Endothelial cell of hepatic sinusoid (primary cell): ENCODE data around the gene ID3.
"Not testable (repeated sequence)": the region's sequence is repeated elsewhere in the genome, so short reads cannot be mapped to it uniquely, and the experiment has no call there.

ENCODE experiments used
- in situ Hi-C: cut with HindIII; loops from 2 replicates; pipeline ENCODE4 v1.10.0; 2017; ENCODE audit warnings: low sequenced_read_pairs

Gene ID3

DNA sequence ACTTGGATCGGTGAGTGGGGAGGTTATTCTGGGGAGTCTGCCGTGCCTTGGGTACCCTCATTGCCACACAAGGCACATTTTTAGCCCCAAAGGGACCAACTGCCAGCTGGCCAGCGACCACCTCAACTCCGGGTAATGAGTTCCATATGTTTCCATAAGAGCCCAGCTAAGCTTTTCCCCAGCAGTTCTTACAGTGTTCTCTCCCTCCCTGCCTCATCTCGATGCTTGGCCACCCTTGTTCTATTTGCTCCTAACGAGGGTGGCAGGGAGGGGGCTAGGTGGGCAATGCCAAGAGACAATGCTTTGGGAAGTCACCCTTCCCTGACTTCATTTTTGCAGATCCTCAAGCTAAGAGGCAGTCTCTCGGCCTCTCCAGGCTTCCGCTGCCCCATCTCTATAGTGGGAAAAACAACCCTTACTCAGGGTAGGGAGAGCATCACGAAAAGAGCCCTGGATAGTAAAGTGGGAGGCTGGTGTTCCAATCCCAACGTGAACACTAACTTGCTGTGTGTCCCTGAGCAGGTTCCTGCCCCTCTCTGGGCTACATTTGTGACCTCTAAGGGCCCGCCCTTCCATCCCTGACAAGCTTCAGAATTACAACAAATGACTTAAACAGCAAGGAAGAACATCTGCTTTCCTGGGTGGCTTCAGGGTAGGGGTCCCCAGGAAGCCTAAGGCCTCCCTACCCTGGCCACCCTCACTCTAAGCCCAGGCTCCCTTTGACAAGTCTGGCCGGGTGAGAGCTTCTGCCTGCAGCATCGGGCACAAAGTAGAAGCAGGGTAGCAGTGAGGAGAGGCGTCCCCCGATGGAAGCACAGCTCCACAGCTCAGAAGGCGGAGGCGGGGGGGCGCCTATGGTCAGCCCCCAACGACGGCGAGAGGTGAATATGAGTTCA is 5.8 kb downstream of the ID3 start:
- in situ Hi-C loops, result loop anchor here (5.0 kb wide), 2 partner anchors 56 to 84 kb away; no protein-coding TSS in a partner anchor

DNA sequence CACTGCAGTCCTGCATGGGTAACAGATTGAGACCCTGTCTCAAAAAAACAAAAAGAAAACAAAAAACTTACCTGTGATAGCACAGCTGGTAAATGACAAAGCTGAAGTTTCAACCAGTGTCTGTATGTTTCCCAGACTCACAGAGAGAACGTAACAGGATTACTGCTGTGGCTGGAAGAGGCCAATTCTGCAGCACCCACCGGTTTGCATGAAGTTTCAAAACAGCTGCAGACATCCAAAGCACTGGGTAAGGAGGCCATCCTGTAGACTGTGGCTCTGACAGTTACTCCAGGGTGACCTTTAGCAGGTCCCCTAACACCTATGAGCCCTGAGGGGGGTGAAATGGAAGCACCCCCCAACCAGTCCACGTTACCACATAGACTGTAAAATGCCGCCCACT is 7.5 kb downstream of the ID3 start:
- in situ Hi-C loops, result loop anchor here (5.0 kb wide), 2 partner anchors 55 to 85 kb away; no protein-coding TSS in a partner anchor

DNA sequence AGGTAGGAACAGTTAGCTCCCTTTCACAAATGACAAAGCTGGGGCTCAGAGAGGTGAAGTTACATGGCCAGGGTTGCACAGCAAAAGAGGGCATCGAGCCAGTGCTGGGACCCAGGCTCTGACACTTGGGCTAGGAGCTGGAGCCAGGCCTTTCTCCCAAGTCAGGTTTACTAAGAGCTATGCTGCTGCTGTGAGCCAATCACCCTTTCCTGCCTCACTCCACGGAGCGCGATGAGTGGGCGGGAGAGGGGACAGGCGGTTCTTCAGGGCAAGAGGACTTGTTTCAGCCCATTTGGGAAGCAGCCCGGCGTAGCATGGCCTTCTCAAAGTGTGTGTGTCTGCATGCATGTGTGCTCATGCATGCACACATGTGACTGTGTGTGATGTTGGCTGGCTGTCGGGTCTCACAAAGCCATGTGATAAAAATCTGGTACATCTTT is 10.6 kb downstream of the ID3 start:
- in situ Hi-C loops, result no loop called here

DNA sequence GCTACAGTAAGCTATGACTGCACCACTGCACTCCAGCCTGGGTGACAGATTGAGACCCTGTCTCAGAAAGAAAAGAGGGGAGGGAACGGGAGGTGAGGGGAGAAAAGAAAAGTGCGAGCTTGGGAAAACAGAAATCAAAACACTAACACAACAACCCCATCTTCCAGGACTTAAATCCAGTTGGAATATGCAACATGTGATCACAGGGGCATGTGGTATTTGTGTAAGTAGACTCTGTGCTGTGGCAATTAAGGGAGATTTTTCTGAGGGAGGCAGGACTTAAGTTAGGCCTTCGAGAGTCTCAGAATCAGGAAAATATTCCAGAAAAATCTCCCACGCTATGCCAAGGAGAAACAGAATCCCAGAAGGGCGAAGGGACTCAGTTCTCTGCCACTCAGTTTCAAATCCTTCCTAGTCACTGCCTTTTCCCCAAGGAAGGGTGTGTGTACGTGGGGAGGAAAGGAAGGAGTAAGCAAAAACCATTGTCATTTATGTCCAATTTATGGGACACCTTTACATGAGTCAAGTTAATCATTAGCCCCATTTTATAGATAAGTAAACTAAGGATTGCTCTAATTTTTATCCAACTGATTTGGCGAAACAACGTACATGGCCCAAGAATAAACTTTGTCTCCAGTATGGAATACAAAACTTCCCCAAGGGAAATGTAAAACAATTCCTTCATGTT is 12.3 kb downstream of the ID3 start:
- in situ Hi-C loops, result no loop called here

DNA sequence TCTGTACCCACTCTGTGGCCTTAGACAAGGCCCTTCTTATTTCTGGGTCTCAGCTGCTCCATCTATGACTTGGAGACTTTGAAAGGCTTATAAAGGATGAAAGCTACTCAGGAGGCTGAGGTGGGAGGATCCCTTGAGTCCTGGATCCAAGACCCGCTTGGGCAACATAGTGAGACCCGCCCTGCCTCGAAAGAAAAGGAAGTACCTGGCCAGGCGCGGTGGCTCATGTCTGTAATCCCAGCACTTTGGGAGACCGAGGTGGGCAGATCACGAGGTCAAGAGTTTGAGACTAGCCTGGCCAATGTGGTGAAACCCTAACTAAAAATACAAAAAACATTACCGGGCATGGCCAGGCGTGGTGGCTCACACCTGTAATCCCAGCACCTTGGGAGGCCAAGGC is 13.4 kb downstream of the ID3 start:
- in situ Hi-C loops, result no loop called here

DNA sequence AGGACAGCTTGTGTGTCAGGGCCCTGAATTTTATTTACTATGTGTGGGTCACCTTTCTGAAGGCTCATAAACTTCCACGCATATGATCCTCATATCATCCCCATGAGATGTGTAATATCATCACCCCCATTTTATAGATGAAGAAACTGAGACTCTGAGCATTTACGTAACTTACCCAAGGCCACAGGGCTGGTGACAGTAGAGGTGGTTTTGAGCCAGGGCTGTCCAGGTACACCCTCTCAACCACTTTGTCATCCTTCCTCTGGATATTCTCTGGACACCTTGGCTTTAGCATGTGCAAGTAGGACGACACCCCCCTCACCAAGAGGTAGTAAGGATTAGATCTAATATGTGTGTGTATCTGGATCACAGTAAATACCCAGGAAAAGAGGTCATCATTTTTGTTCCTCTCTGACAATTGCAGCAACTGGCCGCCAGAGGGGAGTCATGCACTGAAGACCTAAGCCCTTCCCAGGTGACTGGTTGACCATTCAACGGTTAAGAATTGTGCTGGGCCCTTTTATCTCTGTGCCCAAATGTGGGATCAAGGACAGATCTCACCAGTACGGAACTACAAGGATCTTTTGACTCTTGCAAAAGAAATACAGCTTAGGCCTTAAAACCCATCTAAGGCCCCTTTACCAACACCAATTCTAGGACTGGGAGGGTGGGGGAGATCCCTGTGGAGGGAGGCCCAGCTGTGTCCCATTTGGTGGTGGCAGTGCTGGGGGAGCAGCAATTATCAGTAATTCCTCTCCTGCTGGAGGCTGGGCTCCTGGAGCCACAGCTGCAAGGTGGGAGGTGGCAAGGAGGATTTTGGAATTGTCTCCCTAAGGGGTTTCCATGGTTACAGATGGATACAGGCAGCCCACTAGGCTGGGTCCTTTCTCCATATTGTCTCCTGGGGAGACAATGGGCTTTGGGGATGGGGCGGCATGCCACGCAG is 14.6 kb downstream of the ID3 start:
- in situ Hi-C loops, result no loop called here

DNA sequence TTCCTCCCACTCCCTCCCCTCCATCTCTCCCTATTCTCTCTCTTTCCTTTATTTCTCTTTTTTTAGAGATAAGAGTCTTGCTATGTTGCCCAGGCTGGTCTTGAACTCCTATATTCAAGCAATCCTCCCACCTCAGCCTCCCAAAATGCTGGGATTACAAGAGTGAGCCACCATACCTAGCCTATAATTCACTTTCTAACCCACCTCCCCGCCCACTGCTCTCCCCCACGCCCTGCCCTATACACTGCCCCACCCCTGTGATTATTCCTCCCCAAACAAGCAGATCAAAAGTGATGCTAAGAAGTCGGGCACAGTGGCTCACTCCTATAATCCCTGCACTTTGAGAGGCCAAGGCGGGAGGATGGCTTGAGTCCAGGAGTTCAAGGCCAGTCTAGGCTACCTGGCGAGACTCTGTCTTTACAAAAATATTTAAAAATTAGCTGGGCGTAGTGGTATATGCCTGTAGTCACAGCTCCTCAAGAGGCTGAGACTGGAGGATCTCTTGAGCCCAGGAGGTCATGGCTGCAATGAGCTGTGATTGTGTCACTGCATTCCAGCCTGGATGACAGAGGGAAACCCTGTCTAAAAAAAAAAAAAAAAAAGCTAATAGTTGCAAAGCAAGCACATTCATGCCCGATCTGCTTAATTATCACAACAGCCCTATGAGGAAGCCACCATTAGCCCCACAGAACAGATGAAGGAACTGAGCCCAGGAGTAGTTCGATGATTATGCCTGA is 15.4 kb downstream of the ID3 start:
- in situ Hi-C loops, result no loop called here

DNA sequence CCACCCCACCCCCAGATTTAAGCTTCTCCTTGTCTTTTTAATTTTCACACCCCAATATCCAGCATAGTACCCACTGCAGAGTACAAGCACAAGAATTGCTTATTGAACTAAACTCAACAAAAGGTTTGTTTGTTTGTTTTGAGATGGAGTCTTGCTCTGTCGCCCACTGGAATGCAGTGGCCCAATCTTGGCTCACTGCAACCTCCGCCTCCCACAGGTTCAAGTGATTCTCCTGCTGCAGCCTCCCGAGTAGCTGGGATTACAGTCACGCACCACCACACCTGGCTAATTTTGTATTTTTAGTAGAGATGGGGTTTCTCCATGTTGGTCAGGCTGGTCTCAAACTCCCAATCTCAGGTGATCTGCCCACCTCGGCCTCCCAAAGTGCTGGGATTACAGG is 16.4 kb downstream of the ID3 start:
- in situ Hi-C loops, result not testable (repeated sequence)

DNA sequence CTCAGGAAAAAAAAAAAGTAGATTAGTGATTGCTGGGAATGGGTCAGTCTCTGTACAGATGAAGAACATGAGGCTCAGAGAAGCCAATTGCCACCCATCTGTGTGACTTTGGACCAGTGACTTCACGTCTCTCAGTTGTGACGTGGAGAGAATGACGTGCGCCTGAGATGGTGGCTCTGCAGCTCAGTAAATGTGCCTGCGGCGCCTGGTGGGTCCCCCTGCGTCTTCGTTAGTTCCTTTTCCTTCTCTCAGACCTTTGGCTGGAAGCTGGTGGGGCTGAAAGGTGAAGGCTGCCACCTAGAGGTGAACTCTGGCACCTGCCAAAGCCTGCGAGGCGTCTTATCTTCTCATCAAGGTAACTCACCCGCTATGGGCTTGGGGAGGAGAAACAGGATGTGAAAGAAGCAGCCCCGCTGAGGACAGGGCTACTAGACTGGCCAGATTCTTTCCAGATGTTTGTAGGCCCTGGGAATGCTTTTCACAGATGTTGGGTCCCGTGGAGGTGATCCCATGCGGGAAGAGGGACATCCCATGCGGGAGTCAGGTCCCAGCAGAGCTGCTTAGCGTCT is 19.5 kb downstream of the ID3 start:
- in situ Hi-C loops, result no loop called here

DNA sequence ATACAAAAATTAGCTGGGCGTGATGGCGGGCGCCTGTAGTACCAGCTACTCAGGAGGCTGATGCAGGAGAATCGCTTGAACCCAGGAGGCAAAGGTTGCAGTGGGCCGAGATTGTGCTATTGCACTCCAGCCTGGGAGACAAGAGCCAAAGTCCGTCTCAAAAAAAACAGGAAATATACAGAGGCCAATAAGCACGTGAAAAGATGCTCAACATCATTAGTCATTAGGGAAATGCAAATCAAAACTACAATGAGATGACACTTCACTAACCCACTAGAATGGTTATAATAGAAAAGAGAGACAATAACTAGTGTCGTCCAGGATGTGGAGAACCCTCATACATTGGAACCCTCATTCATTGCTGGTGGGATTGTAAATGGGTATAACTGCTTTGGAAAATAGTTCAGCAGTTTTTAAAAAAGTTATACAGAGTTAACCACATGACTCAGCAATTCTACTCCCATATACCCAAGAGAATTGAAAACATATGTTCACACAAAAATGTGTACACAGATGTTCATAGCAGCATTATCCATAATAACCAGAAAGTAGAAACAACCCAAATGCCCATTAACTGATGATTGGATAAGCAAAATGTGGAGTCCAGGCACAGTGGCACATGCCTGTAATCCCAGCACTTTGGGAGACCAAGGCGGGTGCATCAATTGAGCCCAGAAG is 21.9 kb downstream of the ID3 start:
- in situ Hi-C loops, result no loop called here

DNA sequence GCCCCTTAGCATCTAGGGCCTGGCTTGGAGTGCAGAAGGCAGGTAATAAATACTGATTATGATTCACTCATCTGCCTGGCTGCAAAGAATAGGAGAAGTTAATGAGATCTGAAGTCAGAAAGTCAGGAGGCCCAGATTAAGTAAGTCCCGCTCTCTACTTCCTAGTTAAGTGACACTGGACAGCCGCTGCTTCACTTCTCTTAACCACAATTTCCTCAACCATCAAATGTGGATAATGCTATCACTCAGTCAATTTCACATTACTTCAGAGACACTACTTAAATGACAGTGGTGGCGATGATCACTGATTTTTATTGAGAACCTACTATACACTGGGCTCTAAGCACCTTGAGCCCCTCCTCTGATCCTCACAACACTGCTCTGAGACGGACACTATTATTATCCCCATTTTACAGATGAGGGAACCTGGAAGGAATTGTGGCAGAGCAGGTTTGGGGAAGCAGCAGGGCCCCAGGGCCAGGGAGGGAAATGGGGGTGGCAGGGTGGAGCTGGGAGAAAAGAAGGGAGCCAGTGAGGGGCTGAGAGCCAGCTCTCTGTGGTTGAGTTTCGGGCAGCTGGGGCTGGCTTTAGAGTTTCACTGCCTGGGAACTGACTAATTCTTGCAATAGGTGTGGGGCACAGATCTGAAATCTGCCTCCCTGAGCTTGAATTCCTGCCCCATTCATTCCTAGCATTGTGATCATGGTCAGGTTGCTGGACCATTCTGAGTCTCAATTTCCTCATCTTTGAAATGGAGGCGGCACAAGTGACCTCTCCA is 25.9 kb downstream of the ID3 start:
- in situ Hi-C loops, result no loop called here

DNA sequence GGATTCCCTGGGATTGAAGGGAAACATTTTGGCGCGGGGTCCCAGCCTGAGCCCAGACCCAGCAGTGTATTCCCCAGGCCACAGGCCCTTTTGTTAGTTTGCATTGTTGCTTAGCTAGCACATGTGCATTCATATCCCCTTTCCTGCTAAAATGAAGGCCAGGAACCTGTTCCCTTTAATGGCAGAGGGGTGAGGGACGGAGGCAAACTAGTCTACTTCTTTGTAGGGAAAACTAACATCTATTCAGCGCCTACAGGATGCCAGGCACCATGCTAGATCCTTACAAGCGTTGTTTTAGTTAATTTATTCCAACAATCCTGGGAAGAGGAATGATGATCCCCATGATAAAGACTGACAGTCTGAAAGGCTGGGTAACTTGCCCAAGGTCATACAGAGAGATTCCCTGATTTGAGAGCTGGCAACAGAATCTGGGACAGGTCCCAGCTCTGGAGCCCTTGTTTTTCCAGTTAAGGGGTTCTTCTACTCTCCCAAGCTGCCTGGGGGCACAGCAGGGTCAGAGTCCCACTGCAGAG is 27.7 kb downstream of the ID3 start:
- in situ Hi-C loops, result no loop called here

DNA sequence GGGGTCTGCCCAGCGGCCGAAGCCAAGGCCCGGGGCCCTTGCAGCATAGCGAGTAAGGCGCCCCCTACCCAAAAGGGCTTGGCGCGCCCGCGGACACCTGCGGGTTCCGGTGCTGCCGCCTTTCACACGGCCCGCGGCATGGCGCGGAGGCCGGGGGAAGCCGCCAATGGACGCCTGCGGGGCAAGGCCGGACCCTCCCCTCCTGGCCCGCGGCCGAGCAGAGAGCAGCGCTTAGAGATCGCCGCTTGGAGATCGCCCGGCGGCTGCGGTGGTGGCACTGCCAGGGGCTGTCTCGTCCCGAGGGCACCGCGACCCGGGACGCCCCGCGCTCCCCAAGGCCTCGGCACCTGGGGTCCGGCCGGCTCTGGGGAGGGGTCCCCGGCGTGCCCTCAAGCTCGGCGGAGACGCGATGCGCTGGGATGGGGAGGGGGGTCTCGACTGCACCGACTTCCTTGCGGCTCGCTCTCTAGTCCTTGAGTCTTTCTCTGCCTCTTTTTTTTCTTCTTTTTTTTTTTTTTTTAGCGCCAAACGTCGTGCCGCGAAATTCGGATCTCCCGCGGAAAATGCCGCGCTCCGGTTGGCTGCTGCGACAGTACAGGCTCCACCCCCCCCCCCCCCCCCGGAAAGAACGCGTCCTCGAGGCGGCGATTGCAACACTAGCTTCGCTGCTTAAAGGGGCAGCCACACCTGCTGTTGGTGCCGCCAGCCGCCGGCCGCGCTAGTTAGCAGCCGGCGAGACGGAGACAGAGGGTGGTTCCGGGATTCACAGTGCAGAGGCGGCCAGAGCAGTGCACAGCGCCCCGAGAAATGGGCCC is 28.3 kb downstream of the ID3 start, which contains the start of gene E2F2:
TSS of gene E2F2 (minus strand) at position 487 of the 815 bp plus-strand sequence. CDS start at position 47, 440 bp downstream.
- in situ Hi-C loops, result no loop called here

DNA sequence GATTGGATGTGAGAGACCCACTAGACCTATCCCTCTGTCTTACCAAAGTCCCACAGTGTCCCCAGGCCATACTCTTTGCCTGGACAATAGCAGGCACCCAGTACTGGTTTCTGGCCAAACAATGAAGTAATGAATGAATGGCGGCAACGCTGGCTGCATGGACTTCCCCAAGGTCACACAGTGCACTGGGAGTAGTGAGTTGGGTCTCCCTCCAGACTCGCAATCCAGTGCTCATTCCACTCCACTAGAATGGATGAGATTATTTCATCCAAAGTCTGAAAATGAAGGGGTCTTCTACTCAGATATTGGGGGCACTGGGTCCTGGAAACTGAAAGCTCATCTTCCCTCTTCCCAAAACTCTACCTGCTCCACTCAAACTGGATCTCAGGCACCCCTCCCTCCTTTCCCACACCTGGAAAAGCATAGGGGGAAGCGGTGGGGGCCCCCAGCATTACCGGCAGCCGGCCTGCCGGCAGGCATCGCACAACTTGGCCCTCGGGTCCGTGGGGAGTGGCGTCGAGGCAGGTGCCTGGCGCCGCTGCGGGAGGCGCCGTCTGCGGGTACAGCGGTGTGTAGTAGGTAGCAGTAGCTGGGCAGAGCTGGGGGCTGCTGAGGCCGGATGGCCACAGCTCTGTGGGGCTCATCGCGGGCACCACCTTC is 29.1 kb downstream of the ID3 start:
- in situ Hi-C loops, result no loop called here

DNA sequence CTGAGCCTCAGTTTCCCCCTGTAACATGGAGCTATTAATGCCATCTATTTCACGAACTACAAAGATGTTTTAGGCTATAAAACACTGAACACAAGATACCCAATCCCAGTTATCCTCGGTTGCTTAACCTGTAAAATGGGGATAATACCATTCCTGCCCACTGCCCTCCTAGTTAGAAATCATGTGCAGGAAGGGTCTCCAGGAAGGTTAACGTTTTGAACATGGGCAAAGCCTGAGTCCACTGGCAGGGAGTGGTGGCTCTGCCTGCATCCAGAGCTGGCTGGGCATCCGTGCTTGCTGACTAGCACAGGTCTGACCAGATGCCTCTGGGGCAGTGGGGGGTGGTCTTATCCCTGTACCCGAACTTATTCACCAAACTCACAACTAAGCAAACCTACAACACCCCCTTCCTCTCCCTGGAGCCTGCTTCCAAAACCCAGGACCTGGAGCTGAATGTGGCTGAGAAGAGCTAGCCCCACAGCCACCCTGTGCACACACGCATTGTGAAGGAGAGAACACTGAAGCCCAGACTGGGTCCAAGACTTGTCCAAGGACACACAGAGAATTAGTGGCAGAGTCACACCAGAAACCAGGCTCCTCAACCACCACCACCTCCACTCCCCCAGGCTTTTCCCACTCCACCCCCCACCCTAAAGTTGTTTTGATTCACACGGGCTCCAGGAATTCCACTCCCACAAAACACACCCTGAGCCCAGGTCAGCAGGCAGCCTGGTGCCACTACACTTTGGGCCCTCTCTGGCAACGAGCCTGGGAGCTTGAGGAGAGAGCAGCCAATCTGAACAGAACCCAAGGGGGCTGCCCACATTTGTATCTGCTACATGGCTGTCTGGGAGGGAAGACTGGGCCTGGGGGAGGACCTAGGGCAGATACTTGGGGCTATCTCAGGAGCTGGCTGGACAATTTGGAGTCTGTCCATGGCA is 29.9 kb downstream of the ID3 start:
- in situ Hi-C loops, result no loop called here
